ENCODE data around the gene PRKD1. TPM values are rescaled to one million over a fixed set of nuclear protein-coding genes. Genes with fewer than 3 reads are reported as not detected.
"Not testable (repeated sequence)": the region's sequence is repeated elsewhere in the genome, so short reads cannot be mapped to it uniquely, and the experiment has no call there.

The PRKD1 gene
- total RNA-seq, 4 donors from 2014 or later = 1.2 to 6.7 (median 2.3) TPM

- TF ChIP-seq POLR2A (IDR thresholded peaks at IDR 0.05) = no peak
- TF ChIP-seq, protein P1, sequence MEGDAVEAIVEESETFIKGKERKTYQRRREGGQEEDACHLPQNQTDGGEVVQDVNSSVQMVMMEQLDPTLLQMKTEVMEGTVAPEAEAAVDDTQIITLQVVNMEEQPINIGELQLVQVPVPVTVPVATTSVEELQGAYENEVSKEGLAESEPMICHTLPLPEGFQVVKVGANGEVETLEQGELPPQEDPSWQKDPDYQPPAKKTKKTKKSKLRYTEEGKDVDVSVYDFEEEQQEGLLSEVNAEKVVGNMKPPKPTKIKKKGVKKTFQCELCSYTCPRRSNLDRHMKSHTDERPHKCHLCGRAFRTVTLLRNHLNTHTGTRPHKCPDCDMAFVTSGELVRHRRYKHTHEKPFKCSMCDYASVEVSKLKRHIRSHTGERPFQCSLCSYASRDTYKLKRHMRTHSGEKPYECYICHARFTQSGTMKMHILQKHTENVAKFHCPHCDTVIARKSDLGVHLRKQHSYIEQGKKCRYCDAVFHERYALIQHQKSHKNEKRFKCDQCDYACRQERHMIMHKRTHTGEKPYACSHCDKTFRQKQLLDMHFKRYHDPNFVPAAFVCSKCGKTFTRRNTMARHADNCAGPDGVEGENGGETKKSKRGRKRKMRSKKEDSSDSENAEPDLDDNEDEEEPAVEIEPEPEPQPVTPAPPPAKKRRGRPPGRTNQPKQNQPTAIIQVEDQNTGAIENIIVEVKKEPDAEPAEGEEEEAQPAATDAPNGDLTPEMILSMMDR (IDR thresholded peaks at IDR 0.05) = no peak
- no peak overlapping the region for H3K4me3 ChIP-seq (ENCODE audit: low read depth, poor library complexity, severe bottlenecking)
- intact Hi-C loops (cut with DNase I; ENCODE audit: low total_unique reads) = no loop called here
- WGBS, 2 donors = 67 to 69% methylated on average over 2 of the region's 2 CpGs
- DNase-seq (ENCODE audit: low spot score in 2 of 2) = no peak
Observed at GRCh38 chr14:29710015-29710414, 217.6 kb downstream of the PRKD1 start.

DNA sequence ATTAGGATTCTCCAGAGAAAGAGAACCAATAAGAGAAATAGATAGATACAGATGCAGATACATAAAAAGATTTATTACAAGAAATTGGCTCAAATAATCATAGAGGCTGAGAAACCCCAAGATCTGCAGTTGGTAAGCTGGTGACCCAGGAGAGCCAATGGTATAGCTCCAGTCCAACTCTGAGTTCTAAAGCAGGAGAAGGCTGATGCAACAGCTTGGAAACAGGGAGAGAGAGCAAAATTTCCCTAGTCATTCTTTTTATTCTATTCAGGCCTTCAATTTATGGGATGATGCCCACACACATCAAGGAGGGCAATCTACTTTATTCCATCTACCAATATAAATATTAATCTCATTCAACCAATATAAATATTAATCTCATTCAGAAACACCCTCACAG, 218.2 kb downstream of the PRKD1 start:
- TF ChIP-seq POLR2A (IDR thresholded peaks at IDR 0.05) = no peak
- TF ChIP-seq, protein P1 (IDR thresholded peaks at IDR 0.05) = no peak
- no peak for DNase-seq (ENCODE audit: low spot score in 2 of 2)
- H3K4me3 ChIP-seq (ENCODE audit: low read depth, poor library complexity, severe bottlenecking) = no peak overlapping the region
- intact Hi-C loops (cut with DNase I; ENCODE audit: low total_unique reads) = no loop called here

DNA sequence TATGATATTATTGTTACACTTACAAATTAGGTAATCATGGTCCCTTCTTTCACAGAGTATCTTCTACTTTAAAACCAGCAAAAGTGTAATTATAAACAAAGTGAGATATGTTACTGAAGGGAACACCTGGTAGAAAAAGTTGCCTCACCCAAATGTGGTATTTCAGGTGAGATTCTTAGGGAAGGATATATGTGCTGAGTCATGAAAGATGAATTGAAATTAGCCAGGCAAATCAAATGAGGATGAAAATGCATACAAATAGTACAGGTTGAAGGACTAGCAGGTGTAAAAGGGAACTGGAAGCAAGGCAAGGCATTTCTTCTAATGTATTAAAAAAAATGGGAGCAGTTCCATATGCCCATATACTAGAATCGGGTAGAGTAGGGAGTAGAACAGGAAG, 220.9 kb downstream of the PRKD1 start:
- intact Hi-C loops (cut with DNase I; ENCODE audit: low total_unique reads) = no loop called here
- H3K4me3 ChIP-seq (ENCODE audit: low read depth, poor library complexity, severe bottlenecking) = no peak overlapping the region
- WGBS, 2 donors = 97% methylated on average over 1 of the region's 1 CpG
- no peak for TF ChIP-seq POLR2A (IDR thresholded peaks at IDR 0.05)
- TF ChIP-seq, protein P1 (IDR thresholded peaks at IDR 0.05) = no peak
- no peak for DNase-seq (ENCODE audit: low spot score in 2 of 2)

GRCh38 chr14:29705801-29706200, 221.8 kb downstream of the PRKD1 start:
- WGBS, 2 donors = 94 to 96% methylated on average over 1 of the region's 1 CpG
- intact Hi-C loops (cut with DNase I; ENCODE audit: low total_unique reads) = no loop called here
- TF ChIP-seq, protein P1 (IDR thresholded peaks at IDR 0.05) = no peak
- no peak for TF ChIP-seq POLR2A (IDR thresholded peaks at IDR 0.05)
- no peak for DNase-seq (ENCODE audit: low spot score in 2 of 2)
- H3K4me3 ChIP-seq (ENCODE audit: low read depth, poor library complexity, severe bottlenecking) = no peak overlapping the region

DNA sequence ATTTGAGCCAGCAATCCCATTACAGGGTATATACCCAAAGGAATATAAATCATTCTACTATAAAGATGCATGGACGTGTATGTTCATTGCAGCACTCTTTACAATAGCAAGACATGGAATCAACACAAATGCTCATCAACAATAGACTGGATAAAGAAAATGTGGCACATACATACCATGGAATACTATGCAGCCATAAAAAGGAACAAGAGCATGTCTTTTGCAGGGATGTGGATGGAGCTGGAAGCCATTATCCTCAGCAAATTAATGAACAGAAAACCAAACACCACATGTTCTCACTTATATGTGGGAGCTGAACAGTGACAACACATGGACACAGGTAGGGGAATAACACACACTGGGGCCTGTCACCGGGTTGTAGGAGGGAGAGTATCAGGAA, 238.1 kb downstream of the PRKD1 start:
- DNase-seq (ENCODE audit: low spot score in 2 of 2); intact Hi-C loops (cut with DNase I; ENCODE audit: low total_unique reads); H3K4me3 ChIP-seq (ENCODE audit: low read depth, poor library complexity, severe bottlenecking): not testable (repeated sequence)
- WGBS, 2 donors = 88 to 89% methylated on average over 2 of the region's 2 CpGs

DNA sequence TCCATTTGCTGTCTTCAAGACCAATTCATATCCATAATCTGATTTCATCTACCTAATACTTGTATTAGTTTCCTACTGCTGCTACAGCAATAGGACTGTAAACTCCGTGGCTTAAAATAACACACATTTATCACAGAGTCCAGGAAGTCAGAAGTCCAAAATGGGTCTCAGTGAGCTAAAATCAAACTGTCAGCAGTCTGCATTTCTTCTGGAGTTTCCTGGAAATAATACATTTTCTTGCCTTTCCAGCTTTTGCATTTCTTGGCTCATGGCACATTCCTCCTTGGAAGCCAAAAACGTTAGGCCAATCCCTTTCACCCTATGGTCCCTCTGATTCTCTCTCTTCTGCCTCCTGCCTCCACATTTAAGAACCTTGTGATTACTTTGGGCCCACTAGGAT, 239.8 kb downstream of the PRKD1 start:
- TF ChIP-seq, protein P1 (IDR thresholded peaks at IDR 0.05) = no peak
- no peak for TF ChIP-seq POLR2A (IDR thresholded peaks at IDR 0.05)
- DNase-seq (ENCODE audit: low spot score in 2 of 2) = no peak
- WGBS, 2 donors = 60 to 61% methylated on average over 2 of the region's 2 CpGs
- H3K4me3 ChIP-seq (ENCODE audit: low read depth, poor library complexity, severe bottlenecking) = no peak overlapping the region
- intact Hi-C loops (cut with DNase I; ENCODE audit: low total_unique reads) = no loop called here
